GM06990 (cell line): ENCODE results near the gene TVP23A.

ENCODE experiments used
- DNase-seq: peaks from one replicate; pipeline ENCODE4 v3.0.0-alpha.2; 2011; ENCODE audit not compliant: insufficient read length; ENCODE audit errors: extremely low read depth
- H3K27me3 ChIP-seq: replicated peaks from 2 replicates; pipeline ENCODE4 v1.6.0; 2011; ENCODE audit warnings: low read length; ENCODE audit not compliant: control insufficient read depth, insufficient read depth
- H3K36me3 ChIP-seq: 2 replicates; pipeline ENCODE4 v1.5.1; 2011; ENCODE audit warnings: low read length; ENCODE audit not compliant: control insufficient read depth, insufficient read depth
- H3K4me3 ChIP-seq: replicated peaks from 2 replicates; pipeline ENCODE4 v1.5.1; 2011; ENCODE audit warnings: low read depth, mild to moderate bottlenecking, control low read depth, low read length
- TF ChIP-seq, protein P1 (sequence below): IDR thresholded peaks from 2 replicates; pipeline ENCODE4 v1.5.1; 2011; ENCODE audit warnings: low read length, control low read depth, mild to moderate bottlenecking, inconsistent platforms; ENCODE audit not compliant: insufficient read depth, poor library complexity, severe bottlenecking

Gene TVP23A

DNA sequence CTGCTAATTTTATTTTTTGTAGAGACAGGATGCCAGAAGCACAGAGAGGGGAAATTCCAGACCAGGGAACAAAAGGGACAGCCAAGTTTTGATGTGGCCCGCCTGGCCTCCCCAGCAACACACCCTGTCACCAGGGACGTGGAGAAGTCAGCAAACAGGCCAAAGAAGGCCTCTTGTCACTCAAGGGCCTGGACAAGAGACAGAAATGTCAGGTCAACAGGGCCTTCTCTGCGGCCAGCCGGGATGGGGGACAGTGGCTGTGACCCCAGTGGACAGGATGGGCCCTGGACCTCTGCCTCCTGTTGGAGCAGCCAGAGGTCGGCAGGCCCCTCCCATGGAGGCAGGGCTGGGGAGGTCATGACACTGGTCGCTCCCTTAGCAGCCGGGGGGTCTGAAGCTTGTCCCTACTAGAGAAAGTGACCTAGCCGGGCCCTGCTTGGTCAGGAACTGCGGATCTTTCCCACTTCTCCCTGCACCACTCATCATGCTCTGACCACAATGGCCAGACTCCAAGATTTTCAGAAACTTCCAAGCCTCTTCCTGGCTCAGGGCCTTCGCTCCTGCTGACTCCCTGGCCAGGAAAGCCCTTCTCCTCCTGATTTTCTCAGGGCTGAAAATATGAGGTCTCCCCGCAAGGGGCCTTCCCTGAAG lies 9.2 kb upstream of the TVP23A start:
- TF ChIP-seq, protein P1, sequence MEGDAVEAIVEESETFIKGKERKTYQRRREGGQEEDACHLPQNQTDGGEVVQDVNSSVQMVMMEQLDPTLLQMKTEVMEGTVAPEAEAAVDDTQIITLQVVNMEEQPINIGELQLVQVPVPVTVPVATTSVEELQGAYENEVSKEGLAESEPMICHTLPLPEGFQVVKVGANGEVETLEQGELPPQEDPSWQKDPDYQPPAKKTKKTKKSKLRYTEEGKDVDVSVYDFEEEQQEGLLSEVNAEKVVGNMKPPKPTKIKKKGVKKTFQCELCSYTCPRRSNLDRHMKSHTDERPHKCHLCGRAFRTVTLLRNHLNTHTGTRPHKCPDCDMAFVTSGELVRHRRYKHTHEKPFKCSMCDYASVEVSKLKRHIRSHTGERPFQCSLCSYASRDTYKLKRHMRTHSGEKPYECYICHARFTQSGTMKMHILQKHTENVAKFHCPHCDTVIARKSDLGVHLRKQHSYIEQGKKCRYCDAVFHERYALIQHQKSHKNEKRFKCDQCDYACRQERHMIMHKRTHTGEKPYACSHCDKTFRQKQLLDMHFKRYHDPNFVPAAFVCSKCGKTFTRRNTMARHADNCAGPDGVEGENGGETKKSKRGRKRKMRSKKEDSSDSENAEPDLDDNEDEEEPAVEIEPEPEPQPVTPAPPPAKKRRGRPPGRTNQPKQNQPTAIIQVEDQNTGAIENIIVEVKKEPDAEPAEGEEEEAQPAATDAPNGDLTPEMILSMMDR: no peak
- H3K27me3 ChIP-seq: no peaks in the 10 kb centered on the region
- no peak for DNase-seq
- no peak overlapping the region for H3K4me3 ChIP-seq
- H3K36me3 ChIP-seq: no peaks in the 10 kb centered on the region

DNA sequence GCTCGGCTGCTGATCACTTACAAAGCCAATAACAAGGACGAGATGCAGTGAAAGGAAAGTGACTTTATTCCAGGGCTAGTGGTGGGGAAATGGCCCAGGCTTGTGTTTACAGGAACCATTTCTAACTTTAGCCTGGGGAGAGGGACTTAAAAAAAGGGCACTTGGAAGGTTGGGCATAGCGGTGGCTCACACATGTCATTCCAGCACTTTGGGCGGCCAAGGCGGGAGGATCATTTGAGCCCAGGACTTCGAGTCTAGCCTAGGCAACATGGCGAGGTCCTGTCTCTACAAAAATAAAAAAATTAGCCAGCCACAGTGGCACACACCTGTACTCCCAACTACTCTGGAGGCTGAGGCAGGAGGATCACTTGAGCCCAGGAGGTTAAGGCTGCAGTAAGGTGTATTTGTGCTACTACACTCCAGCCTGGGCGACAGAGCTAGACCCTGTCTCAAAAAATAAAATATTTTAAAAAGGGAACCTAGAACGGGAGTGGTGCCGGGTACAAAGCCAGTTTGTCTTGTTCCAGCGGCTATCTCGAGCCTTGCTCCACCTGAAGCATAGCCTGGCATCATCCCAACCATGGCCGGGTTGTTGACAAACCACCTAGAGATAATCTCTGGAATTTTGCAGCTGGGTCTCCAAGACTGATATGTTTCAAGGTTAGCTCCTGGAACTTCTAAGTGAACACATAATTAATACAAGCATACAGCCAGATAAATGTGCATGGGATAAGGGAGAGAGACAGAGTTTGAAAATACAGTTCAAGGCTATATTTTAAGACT lies 5.7 kb upstream of the TVP23A start:
- no peak for DNase-seq
- TF ChIP-seq, protein P1: no peak
- no peaks in the 10 kb centered on the region for H3K36me3 ChIP-seq
- no peaks in the 10 kb centered on the region for H3K27me3 ChIP-seq
- no peak overlapping the region for H3K4me3 ChIP-seq

DNA sequence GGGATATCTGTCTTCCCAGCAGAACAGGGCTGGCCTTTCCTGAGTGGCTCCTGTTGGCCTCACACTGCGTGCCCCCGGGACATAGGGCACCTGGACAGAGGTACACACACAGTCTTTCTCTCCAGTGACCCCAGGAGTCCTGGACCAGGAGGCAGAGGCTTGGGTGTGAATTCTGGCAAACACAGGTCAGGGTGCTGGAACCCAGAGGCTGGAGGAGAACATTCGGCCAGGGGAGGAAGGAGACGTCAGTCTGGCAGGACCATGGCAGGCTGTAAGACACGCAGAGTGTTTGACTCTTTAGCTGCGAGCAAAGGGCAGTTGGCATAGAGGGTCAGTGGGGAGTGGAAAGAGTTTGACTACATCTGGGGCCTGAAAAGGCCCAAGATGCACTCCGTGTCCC lies 4.1 kb upstream of the TVP23A start:
- TF ChIP-seq, protein P1: no peak

DNA sequence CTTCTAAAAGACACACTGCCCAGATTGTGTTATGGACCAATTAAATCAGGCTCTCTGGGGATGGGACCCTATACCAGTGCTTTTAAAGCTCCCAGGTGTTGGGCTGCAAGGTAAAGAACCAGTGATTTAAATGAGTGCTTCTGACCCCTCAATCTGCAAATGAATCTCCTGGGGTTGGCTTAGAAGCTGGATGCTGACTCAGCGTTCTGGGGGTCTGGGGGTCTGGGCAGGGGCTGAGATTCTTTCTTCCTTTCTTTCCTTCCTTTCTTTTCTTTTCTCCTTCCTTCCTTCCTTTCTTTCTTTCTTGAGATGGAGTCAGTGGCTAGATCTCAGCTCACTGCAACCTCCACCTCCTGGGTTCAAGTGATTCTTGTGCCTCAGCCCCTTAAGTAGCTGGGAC lies 2.0 kb upstream of the TVP23A start:
- TF ChIP-seq, protein P1: no peak
- no peaks in the 10 kb centered on the region for H3K36me3 ChIP-seq
- H3K27me3 ChIP-seq: no peaks in the 10 kb centered on the region
- H3K4me3 ChIP-seq: no peak overlapping the region
- DNase-seq: no peak

More for the DNA sequence above, 4.1 kb upstream of the TVP23A start:
- H3K4me3 ChIP-seq: no peak overlapping the region
- DNase-seq: no peak
- no peaks in the 10 kb centered on the region for H3K36me3 ChIP-seq
- no peaks in the 10 kb centered on the region for H3K27me3 ChIP-seq

DNA sequence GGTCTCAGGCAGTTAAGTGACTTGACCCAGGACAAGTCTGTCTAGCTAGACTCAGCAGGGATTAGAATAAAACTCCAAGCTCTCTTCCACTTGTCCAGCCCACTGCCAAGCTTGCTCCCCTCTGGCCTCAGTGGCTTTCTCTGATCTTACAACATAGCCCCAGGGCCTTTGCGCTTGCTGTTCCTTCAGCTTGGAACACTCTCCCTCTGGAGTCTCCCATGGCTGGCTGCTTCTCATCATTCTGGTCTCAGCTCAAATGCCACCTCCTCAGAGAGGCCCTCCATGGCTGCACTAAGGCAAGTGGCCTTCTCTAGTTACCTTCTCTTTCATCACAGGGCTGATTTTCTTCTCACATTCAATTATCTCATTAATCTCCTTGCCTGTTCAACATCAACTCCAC lies 1.1 kb downstream of the TVP23A start:
- TF ChIP-seq, protein P1: no peak
- no peak for DNase-seq
- Histone ChIP-seq H3K4me3 (no peak overlapping the region), H3K36me3 (no peaks in the 10 kb centered on the region), H3K27me3 (no peaks in the 10 kb centered on the region)
